WTC11 (cell line): ENCODE measurements around the gene MOCS1. TPM values are rescaled to one million over a fixed set of nuclear protein-coding genes. Genes with fewer than 3 reads are reported as not detected.

Source experiments
- ATAC-seq: fragments of 200-7000 bp; cut with Tn5 transposase; 2 replicates; pipeline ENCODE4 v1.10.0; 2021; ENCODE audit warnings: mild to moderate bottlenecking, moderate library complexity
- CTCF ChIA-PET: fragments of 300-600 bp; sonication (Branson Sonifier 250); formaldehyde crosslinking; loops from one replicate; lab custom pipeline; 2021; ENCODE audit warnings: antibody characterized with exemption; lab: Charles Lee
- POLR2A ChIA-PET: fragments of 350-600 bp; sonication (Branson Sonifier 250); formaldehyde crosslinking; loops from one replicate; lab custom pipeline; 2021; ENCODE audit warnings: antibody characterized with exemption; lab: Charles Lee
- DNase-seq: peaks from one replicate; pipeline ENCODE4 v3.0.0; 2021; ENCODE audit warnings: low spot score
- H3K27ac Mint-ChIP-seq: 2 replicates; pipeline ENCODE4 v1.8.0; 2021; ENCODE audit warnings: mixed read lengths
- H3K27me3 Mint-ChIP-seq: 2 replicates; pipeline ENCODE4 v1.8.0; 2021; ENCODE audit warnings: low read depth, mild to moderate bottlenecking, moderate library complexity, mixed read lengths
- H3K36me3 Mint-ChIP-seq: 2 replicates; pipeline ENCODE4 v1.8.0; 2021; ENCODE audit warnings: mixed read lengths
- H3K4me1 Mint-ChIP-seq: 2 replicates; pipeline ENCODE4 v1.8.0; 2022; ENCODE audit warnings: mixed read lengths
- H3K4me3 Mint-ChIP-seq: 2 replicates; pipeline ENCODE4 v1.8.0; 2021; ENCODE audit warnings: mild to moderate bottlenecking, moderate library complexity, mixed read lengths
- H3K9me3 Mint-ChIP-seq: 2 replicates; pipeline ENCODE4 v1.8.0; 2021; ENCODE audit warnings: mixed read lengths
- CBFB ChIP-seq: sonication (generic); formaldehyde crosslinking; IDR thresholded peaks from 2 replicates; pipeline ENCODE4 v1.8.1; 2022; ENCODE audit warnings: mild to moderate bottlenecking, low read depth, missing genetic modification reagents
- E2F4 ChIP-seq: sonication (generic); formaldehyde crosslinking; IDR thresholded peaks from 2 replicates; pipeline ENCODE4 v1.8.1; 2022; ENCODE audit warnings: low read depth, mild to moderate bottlenecking, moderate library complexity, missing genetic modification reagents, borderline replicate concordance
- EMX1 ChIP-seq: fragments of 250-450 bp; sonication (Bioruptor Pico); IDR thresholded peaks from 2 replicates; pipeline ENCODE4 v1.8.0; 2021; ENCODE audit warnings: mild to moderate bottlenecking
- JUN ChIP-seq: sonication (generic); formaldehyde crosslinking; IDR thresholded peaks from 2 replicates; pipeline ENCODE4 v1.8.0; 2023; ENCODE audit warnings: mild to moderate bottlenecking, missing genetic modification reagents
- KAT7 ChIP-seq: sonication (generic); formaldehyde crosslinking; IDR thresholded peaks from 2 replicates; pipeline ENCODE4 v1.8.1; 2023; ENCODE audit warnings: missing genetic modification reagents, mild to moderate bottlenecking, borderline replicate concordance
- MYBL2 ChIP-seq: sonication (generic); formaldehyde crosslinking; IDR thresholded peaks from 2 replicates; pipeline ENCODE4 v1.8.1; 2023; ENCODE audit warnings: mild to moderate bottlenecking, moderate library complexity, missing genetic modification reagents
- PRRX2 ChIP-seq: fragments of 250-450 bp; sonication (Bioruptor Pico); IDR thresholded peaks from 2 replicates; pipeline ENCODE4 v1.8.0; 2021; ENCODE audit warnings: mild to moderate bottlenecking
- TEAD4 ChIP-seq: sonication (generic); formaldehyde crosslinking; IDR thresholded peaks from 2 replicates; pipeline ENCODE4 v1.8.0; 2022; ENCODE audit warnings: mild to moderate bottlenecking, missing genetic modification reagents
- USF2 ChIP-seq: sonication (generic); formaldehyde crosslinking; IDR thresholded peaks from 2 replicates; pipeline ENCODE4 v1.8.1; 2023; ENCODE audit warnings: mild to moderate bottlenecking, missing genetic modification reagents, moderate library complexity
- total RNA-seq: library from RNA; stranded (reverse); gene quantifications from 3 replicates; pipeline ENCODE4 v1.2.3, GENCODE V29; 2021
- TF ChIP-seq, protein P1 (sequence below): sonication (generic); formaldehyde crosslinking; IDR thresholded peaks from 2 replicates; pipeline ENCODE4 v1.8.1; 2023; ENCODE audit warnings: mild to moderate bottlenecking, missing genetic modification reagents, borderline replicate concordance
- TF ChIP-seq, protein P2 (sequence below): sonication (generic); formaldehyde crosslinking; IDR thresholded peaks from 2 replicates; pipeline ENCODE4 v1.8.0; 2022; ENCODE audit warnings: missing genetic modification reagents

MOCS1 gene
- total RNA-seq, 1 experiment from 2014 or later = 18.5 TPM

DNA sequence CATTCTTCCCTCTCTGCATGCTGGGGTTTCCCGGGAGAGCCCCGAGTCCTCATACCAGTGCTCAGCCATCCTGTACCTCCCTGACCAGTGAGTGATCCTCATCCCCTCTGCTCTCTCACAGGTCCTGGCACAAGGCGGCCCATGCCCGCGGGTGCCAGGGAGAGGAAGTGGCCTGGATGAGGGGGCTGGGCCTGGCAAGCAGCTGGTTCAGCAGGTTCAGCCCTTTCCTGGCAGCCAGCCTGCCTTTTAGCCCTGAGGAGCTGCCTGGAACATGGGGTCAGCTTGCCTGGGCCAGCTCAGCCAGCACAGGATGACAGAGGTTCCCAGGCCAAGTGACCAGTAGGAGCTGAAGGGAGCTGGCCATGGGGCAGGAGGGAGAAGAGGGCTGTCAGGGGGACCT is 10.9 kb downstream of the MOCS1 start (continued):
- TF ChIP-seq JUN (no peak), KAT7 (CRISPR knock-in tag) (no peak), MYBL2 (CRISPR knock-in tag) (no peak), TEAD4 (no peak), EMX1 (CRISPR knock-in tag) (no peak)
- TF ChIP-seq, protein P1, sequence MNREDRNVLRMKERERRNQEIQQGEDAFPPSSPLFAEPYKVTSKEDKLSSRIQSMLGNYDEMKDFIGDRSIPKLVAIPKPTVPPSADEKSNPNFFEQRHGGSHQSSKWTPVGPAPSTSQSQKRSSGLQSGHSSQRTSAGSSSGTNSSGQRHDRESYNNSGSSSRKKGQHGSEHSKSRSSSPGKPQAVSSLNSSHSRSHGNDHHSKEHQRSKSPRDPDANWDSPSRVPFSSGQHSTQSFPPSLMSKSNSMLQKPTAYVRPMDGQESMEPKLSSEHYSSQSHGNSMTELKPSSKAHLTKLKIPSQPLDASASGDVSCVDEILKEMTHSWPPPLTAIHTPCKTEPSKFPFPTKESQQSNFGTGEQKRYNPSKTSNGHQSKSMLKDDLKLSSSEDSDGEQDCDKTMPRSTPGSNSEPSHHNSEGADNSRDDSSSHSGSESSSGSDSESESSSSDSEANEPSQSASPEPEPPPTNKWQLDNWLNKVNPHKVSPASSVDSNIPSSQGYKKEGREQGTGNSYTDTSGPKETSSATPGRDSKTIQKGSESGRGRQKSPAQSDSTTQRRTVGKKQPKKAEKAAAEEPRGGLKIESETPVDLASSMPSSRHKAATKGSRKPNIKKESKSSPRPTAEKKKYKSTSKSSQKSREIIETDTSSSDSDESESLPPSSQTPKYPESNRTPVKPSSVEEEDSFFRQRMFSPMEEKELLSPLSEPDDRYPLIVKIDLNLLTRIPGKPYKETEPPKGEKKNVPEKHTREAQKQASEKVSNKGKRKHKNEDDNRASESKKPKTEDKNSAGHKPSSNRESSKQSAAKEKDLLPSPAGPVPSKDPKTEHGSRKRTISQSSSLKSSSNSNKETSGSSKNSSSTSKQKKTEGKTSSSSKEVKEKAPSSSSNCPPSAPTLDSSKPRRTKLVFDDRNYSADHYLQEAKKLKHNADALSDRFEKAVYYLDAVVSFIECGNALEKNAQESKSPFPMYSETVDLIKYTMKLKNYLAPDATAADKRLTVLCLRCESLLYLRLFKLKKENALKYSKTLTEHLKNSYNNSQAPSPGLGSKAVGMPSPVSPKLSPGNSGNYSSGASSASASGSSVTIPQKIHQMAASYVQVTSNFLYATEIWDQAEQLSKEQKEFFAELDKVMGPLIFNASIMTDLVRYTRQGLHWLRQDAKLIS = no peak
- TF ChIP-seq, protein P2, sequence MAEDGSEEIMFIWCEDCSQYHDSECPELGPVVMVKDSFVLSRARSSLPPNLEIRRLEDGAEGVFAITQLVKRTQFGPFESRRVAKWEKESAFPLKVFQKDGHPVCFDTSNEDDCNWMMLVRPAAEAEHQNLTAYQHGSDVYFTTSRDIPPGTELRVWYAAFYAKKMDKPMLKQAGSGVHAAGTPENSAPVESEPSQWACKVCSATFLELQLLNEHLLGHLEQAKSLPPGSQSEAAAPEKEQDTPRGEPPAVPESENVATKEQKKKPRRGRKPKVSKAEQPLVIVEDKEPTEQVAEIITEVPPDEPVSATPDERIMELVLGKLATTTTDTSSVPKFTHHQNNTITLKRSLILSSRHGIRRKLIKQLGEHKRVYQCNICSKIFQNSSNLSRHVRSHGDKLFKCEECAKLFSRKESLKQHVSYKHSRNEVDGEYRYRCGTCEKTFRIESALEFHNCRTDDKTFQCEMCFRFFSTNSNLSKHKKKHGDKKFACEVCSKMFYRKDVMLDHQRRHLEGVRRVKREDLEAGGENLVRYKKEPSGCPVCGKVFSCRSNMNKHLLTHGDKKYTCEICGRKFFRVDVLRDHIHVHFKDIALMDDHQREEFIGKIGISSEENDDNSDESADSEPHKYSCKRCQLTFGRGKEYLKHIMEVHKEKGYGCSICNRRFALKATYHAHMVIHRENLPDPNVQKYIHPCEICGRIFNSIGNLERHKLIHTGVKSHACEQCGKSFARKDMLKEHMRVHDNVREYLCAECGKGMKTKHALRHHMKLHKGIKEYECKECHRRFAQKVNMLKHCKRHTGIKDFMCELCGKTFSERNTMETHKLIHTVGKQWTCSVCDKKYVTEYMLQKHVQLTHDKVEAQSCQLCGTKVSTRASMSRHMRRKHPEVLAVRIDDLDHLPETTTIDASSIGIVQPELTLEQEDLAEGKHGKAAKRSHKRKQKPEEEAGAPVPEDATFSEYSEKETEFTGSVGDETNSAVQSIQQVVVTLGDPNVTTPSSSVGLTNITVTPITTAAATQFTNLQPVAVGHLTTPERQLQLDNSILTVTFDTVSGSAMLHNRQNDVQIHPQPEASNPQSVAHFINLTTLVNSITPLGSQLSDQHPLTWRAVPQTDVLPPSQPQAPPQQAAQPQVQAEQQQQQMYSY (CRISPR knock-in tag) = no peak
- TF ChIP-seq, all 79 proteins: peak for 0

DNA sequence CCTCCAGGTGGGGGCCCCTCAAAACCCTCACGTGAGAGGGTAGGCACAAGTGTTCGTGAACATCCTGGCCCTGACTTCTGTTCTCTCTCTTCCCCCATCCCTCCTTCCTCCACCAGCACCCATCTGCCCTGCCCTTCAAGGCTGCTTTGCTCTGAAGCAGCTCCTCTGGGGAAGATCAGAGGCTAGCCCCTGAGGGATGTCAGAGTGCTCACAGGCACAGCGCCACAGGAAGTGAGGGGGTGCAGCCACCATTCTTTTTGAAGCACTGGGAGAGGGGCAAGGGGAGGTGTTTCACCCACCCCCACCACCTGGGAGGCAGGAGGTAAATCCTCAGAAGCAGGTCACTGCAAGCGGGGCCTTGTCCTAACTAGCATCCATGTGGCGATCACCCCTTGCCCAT is 11.4 kb downstream of the MOCS1 start:
- H3K36me3 Mint-ChIP-seq = peaks cover 62% of the 10 kb centered on the region
- TF ChIP-seq PRRX2 (CRISPR knock-in tag) (no peak), E2F4 (CRISPR knock-in tag) (no peak), CBFB (CRISPR knock-in tag) (no peak), USF2 (no peak)
- TF ChIP-seq, protein P1 = no peak
- POLR2A ChIA-PET = no interaction called here
- H3K27me3 Mint-ChIP-seq = no peaks in the 10 kb centered on the region
- H3K27ac Mint-ChIP-seq = no peak overlapping the region
- DNase-seq (no peak), ATAC-seq (no peak)
- no peak overlapping the region for H3K4me3 Mint-ChIP-seq
- H3K9me3 Mint-ChIP-seq = peaks cover 5% of the 10 kb centered on the region
- 0 out of 2 replicates have a peak, but pooled peaks cover 5% of the 10 kb centered on the region for H3K4me1 Mint-ChIP-seq
- CTCF ChIA-PET = interaction anchor here (1.5 kb wide), 1 partner anchor 25 kb away, joined by 3 read pairs; no protein-coding TSS in a partner anchor
